Transverse colon (tissue), 4 donors: ENCODE measurements around the gene CFAP20DC. TPM values are rescaled to one million over a fixed set of nuclear protein-coding genes. Genes with fewer than 3 reads are reported as not detected.

Experiments used
- DNase-seq: peaks from one replicate; pipeline ENCODE4 v3.0.0-alpha.2; 2019
- H3K27ac ChIP-seq, 4 donors: fragments of 200-600 bp; sonication (generic); 2 replicates each; pipeline ENCODE4 v1.5.1; 2016 to 2018; ENCODE audit warnings: inconsistent platforms in 4 of 4
- H3K27me3 ChIP-seq: fragments of 200-600 bp; sonication (generic); 2 replicates; pipeline ENCODE4 v1.5.1; 2017; ENCODE audit warnings: inconsistent platforms
- H3K36me3 ChIP-seq, 4 donors: fragments of 200-600 bp; sonication (generic); 2 replicates each; pipeline ENCODE4 v1.5.1; 2017 to 2019; ENCODE audit warnings: inconsistent platforms in 4 of 4
- H3K4me1 ChIP-seq, 4 donors: fragments of 200-600 bp; sonication (generic); 2 replicates each; pipeline ENCODE4 v1.5.1; 2017 to 2020; ENCODE audit warnings: inconsistent platforms in 4 of 4
- H3K4me3 ChIP-seq, 4 donors: fragments of 200-600 bp; sonication (generic); 1 replicate in 1 of 4; 2 replicates in 3 of 4; pipeline versions ENCODE4 v1.5.1 to v1.6.1; 2017 to 2019; ENCODE audit warnings: inconsistent platforms in 4 of 4
- H3K9me3 ChIP-seq, 2 donors: fragments of 200-600 bp; sonication (generic); 2 replicates each; pipeline ENCODE4 v1.5.1; 2017 to 2019; ENCODE audit warnings: inconsistent platforms in 2 of 2
- CTCF ChIP-seq, 5 experiments: fragments of 200-600 bp in 3 of 5; fragments of 450-650 bp in 2 of 5; sonication (generic) in 3 of 5; IDR thresholded peaks; 1 replicate in 2 of 5; 2 replicates in 3 of 5; pipeline ENCODE4 v1.5.1; 2016 to 2017; ENCODE audit warnings: antibody characterized with exemption in 5 of 5, inconsistent platforms in 3 of 5, mild to moderate bottlenecking in 2 of 5, moderate library complexity in 1 of 5
- EP300 ChIP-seq: sonication (generic); formaldehyde crosslinking; IDR thresholded peaks from one replicate; pipeline ENCODE4 v1.6.1; 2017; ENCODE audit warnings: antibody characterized with exemption, low read depth
- POLR2A ChIP-seq: fragments of 450-650 bp; IDR thresholded peaks from one replicate; pipeline ENCODE4 v1.6.1; 2016; ENCODE audit warnings: antibody characterized with exemption, mild to moderate bottlenecking, moderate library complexity
- POLR2AphosphoS5 ChIP-seq, 3 donors: sonication (generic); formaldehyde crosslinking; IDR thresholded peaks; one replicate each; pipeline ENCODE4 v1.6.1; 2016; ENCODE audit warnings: antibody characterized with exemption in 3 of 3
- WGBS, 2 donors: methylation state at CpG; one replicate each; pipeline ENCODE4 v1.1.5; 2018; ENCODE audit warnings: low coverage in 1 of 2; 5-methylcytosine and 5-hydroxymethylcytosine counted together
- in situ Hi-C, 4 donors: fragments of 200-750 bp; cut with MboI; loops; one replicate each; pipeline versions ENCODE4 v1.15.0 to v1.15.1; 2017; ENCODE audit warnings: low sequenced_read_pairs in 3 of 4, low pct_ligation_motif_present in 1 of 4, low pct_unique_long_range_greater_than_20kb in 1 of 4
- intact Hi-C: fragments of 100-400 bp; cut with DNase I; formaldehyde crosslinking; loops from one replicate; pipeline ENCODE4 v1.15.1; 2023; ENCODE audit warnings: low total_unique reads
- total RNA-seq, 4 donors: library from RNA; depleted of rRNA; stranded (reverse); fragments of >200 nt; gene quantifications; one replicate each; pipeline ENCODE4 v1.1.0, GENCODE V29; 2016

The CFAP20DC gene
- total RNA-seq, 4 donors from 2014 or later = 0.20 to 0.82 TPM; not detected in 2

GRCh38 chr3:58946875-58947274 is 103.0 kb downstream of the CFAP20DC start:
- H3K4me1 ChIP-seq = no peaks in the 10 kb centered on the region
- WGBS, 2 donors = 63 to 78% methylated on average over 1 to 2 of the region's 2 CpGs
- TF ChIP-seq CTCF (IDR thresholded peaks at IDR 0.05) (no peak), POLR2AphosphoS5 (IDR thresholded peaks at IDR 0.05) (no peak), EP300 (no peak), POLR2A (no peak)
- in situ Hi-C loops = no loop called here
- no peaks in the 10 kb centered on the region for H3K27me3 ChIP-seq
- H3K27ac ChIP-seq = no peak overlapping the region
- intact Hi-C loops = no loop called here
- no peaks in the 10 kb centered on the region for H3K9me3 ChIP-seq
- DNase-seq = no peak
- H3K36me3 ChIP-seq = no peaks in the 10 kb centered on the region
- H3K4me3 ChIP-seq = no peak overlapping the region

DNA sequence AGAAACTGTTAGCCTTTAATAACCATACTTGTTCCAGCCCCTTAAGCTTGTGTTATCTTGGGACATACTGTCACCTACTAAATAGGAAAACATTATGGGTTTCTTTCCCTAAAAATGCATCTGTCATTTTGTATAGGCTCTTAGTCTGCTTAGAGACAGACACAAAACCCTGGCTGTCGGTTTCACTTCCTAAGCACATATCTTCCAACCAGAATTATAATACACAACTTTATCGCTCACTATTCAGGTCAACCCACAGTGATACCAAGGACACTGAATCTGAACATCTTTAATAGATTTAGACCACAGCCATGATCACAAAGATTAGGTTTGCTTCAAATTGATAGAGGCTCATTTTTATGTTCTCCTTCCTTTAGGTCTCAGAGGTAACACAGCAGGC is 111.8 kb downstream of the CFAP20DC start:
- H3K4me3 ChIP-seq = no peak overlapping the region
- H3K27ac ChIP-seq = no peak overlapping the region
- no peaks in the 10 kb centered on the region for H3K9me3 ChIP-seq
- WGBS, 2 donors = 65 to 86% methylated on average over 2 of the region's 2 CpGs
- H3K27me3 ChIP-seq = no peaks in the 10 kb centered on the region
- TF ChIP-seq CTCF (IDR thresholded peaks at IDR 0.05) (no peak), POLR2AphosphoS5 (IDR thresholded peaks at IDR 0.05) (no peak), EP300 (no peak), POLR2A (no peak)
- no peaks in the 10 kb centered on the region for H3K36me3 ChIP-seq
- in situ Hi-C loops = no loop called here
- intact Hi-C loops = no loop called here
- DNase-seq = no peak
- H3K4me1 ChIP-seq = no peaks in the 10 kb centered on the region

DNA sequence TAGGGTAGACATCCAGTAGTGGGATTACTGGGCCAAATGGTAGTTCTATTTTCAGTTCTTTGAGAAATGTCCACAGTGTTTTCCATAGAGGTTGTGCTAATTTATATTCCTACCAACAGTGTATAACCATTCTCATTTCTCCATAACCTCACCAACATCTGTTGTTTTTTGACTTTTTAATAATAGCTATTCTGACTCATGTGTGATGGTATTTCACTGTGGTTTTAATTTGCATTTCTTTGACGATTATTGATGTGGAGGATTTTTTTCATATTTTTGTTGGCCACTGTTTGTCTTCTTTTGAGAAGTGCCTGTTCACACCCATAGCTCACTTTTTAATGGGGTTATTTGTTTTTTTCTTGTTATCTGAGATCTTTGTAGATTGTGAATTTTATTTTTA is 125.2 kb downstream of the CFAP20DC start:
- no peak for DNase-seq
- Histone ChIP-seq H3K4me3 (no peak overlapping the region), H3K36me3 (no peaks in the 10 kb centered on the region), H3K27me3 (no peaks in the 10 kb centered on the region), H3K4me1 (no peaks in the 10 kb centered on the region), H3K9me3 (no peaks in the 10 kb centered on the region), H3K27ac (no peak overlapping the region)
- in situ Hi-C loops (loop anchor here in 1 of 4 donors (25.0 kb wide), 1 partner anchor 112 kb away; no protein-coding TSS in a partner anchor), intact Hi-C loops (no loop called here)
- TF ChIP-seq POLR2A (no peak), EP300 (no peak), CTCF (IDR thresholded peaks at IDR 0.05) (no peak), POLR2AphosphoS5 (IDR thresholded peaks at IDR 0.05) (no peak)
- 59 to 67% methylated on average over 1 of the region's 1 CpG for WGBS, 2 donors

- Histone ChIP-seq H3K27ac (no peak overlapping the region), H3K9me3 (no peaks in the 10 kb centered on the region), H3K4me3 (no peak overlapping the region), H3K27me3 (no peaks in the 10 kb centered on the region), H3K4me1 (no peaks in the 10 kb centered on the region), H3K36me3 (no peaks in the 10 kb centered on the region)
- DNase-seq = no peak
- in situ Hi-C loops (loop anchor here in 1 of 4 donors (25.0 kb wide), 1 partner anchor 88 kb away; no protein-coding TSS in a partner anchor), intact Hi-C loops (no loop called here)
- 83% methylated on average over 1 of the region's 1 CpG; no CpG with 5 or more reads in 1 of the 2 donors for WGBS, 2 donors
- TF ChIP-seq CTCF (IDR thresholded peaks at IDR 0.05) (no peak), POLR2A (no peak), EP300 (no peak), POLR2AphosphoS5 (IDR thresholded peaks at IDR 0.05) (no peak)
Observed at GRCh38 chr3:58900386-58900785, 149.4 kb downstream of the CFAP20DC start.
